IPS-18c (cell line): ENCODE measurements around the gene FGF3.

Experiments
- H3K4me3 ChIP-seq: 2 replicates; pipeline ENCODE4 v1.7.0; 2013; ENCODE audit warnings: low read depth, mild to moderate bottlenecking, low read length, moderate library complexity; ENCODE audit not compliant: insufficient read depth
- H3K9me3 ChIP-seq: one replicate; pipeline ENCODE4 v1.6.1; 2013; ENCODE audit warnings: mild to moderate bottlenecking, low read length, moderate library complexity; ENCODE audit not compliant: control insufficient read depth, insufficient read depth

The FGF3 gene

GRCh38 chr11:69816671-69817070 is 2.5 kb downstream of the FGF3 start:
- H3K4me3 ChIP-seq = peak overlapping the region; percentile 41; the same call in 1 of the 2 replicates
- peaks cover 2% of the 10 kb centered on the region for H3K9me3 ChIP-seq

- H3K4me3 ChIP-seq = no peak overlapping the region
- H3K9me3 ChIP-seq = peaks cover 2% of the 10 kb centered on the region
Measured at GRCh38 chr11:69815973-69816372, 3.2 kb downstream of the FGF3 start.

GRCh38 chr11:69814902-69815301 is 4.3 kb downstream of the FGF3 start:
- Histone ChIP-seq H3K9me3 (peaks cover 2% of the 10 kb centered on the region), H3K4me3 (no peak overlapping the region)

GRCh38 chr11:69814411-69814810 is 4.8 kb downstream of the FGF3 start:
- H3K4me3 ChIP-seq = no peak overlapping the region
- H3K9me3 ChIP-seq = peaks cover 2% of the 10 kb centered on the region

GRCh38 chr11:69813839-69814238 is 5.4 kb downstream of the FGF3 start:
- no peak overlapping the region for H3K4me3 ChIP-seq
- peaks cover 2% of the 10 kb centered on the region for H3K9me3 ChIP-seq

- Histone ChIP-seq H3K9me3 (peaks cover 2% of the 10 kb centered on the region), H3K4me3 (no peak overlapping the region)
Measured at GRCh38 chr11:69812946-69813345, 6.3 kb downstream of the FGF3 start.

GRCh38 chr11:69812256-69812655 is 7.0 kb downstream of the FGF3 start:
- peaks cover 2% of the 10 kb centered on the region for H3K9me3 ChIP-seq
- H3K4me3 ChIP-seq = no peak overlapping the region

- H3K9me3 ChIP-seq = no peaks in the 10 kb centered on the region
- no peak overlapping the region for H3K4me3 ChIP-seq
Measured at GRCh38 chr11:69811431-69811830, 7.8 kb downstream of the FGF3 start.

GRCh38 chr11:69810289-69811118 is 8.7 kb downstream of the FGF3 start:
- Histone ChIP-seq H3K9me3 (no peaks in the 10 kb centered on the region), H3K4me3 (no peak overlapping the region)

GRCh38 chr11:69808667-69809086 is 10.5 kb downstream of the FGF3 start:
- no peaks in the 10 kb centered on the region for H3K9me3 ChIP-seq
- no peak overlapping the region for H3K4me3 ChIP-seq

- no peak overlapping the region for H3K4me3 ChIP-seq
- H3K9me3 ChIP-seq = no peaks in the 10 kb centered on the region
Measured at GRCh38 chr11:69807106-69807815, 12.0 kb downstream of the FGF3 start.

- no peak overlapping the region for H3K4me3 ChIP-seq
- no peaks in the 10 kb centered on the region for H3K9me3 ChIP-seq
Measured at GRCh38 chr11:69804769-69805508, 14.3 kb downstream of the FGF3 start.

GRCh38 chr11:69803604-69804218 is 15.5 kb downstream of the FGF3 start:
- H3K9me3 ChIP-seq = no peaks in the 10 kb centered on the region
- H3K4me3 ChIP-seq = no peak overlapping the region

- no peak overlapping the region for H3K4me3 ChIP-seq
- H3K9me3 ChIP-seq = no peaks in the 10 kb centered on the region
Measured at GRCh38 chr11:69803022-69803421, 16.2 kb downstream of the FGF3 start.

- Histone ChIP-seq H3K4me3 (no peak overlapping the region), H3K9me3 (no peaks in the 10 kb centered on the region)
Measured at GRCh38 chr11:69802590-69802989, 16.6 kb downstream of the FGF3 start.

- Histone ChIP-seq H3K4me3 (no peak overlapping the region), H3K9me3 (no peaks in the 10 kb centered on the region)
Measured at GRCh38 chr11:69801513-69802335, 17.5 kb downstream of the FGF3 start.

GRCh38 chr11:69800278-69800677 is 18.9 kb downstream of the FGF3 start:
- Histone ChIP-seq H3K4me3 (no peak overlapping the region), H3K9me3 (no peaks in the 10 kb centered on the region)
